Fibroblast of the aortic adventitia (primary cell): ENCODE results near the gene PRICKLE3. TPM values are rescaled to one million over a fixed set of nuclear protein-coding genes. Genes with fewer than 3 reads are reported as not detected.

ENCODE experiments used
- DNase-seq: peaks from one replicate; pipeline ENCODE4 v3.0.0-alpha.2; 2010; ENCODE audit warnings: low read depth
- H3K4me3 ChIP-seq: 2 replicates; pipeline ENCODE4 v1.5.1; 2011; ENCODE audit warnings: low read depth, mild to moderate bottlenecking, control low read depth, low read length, moderate library complexity
- total RNA-seq: library from RNA; depleted of rRNA; stranded (reverse); fragments of >200 nt; gene quantifications from 2 replicates; pipeline ENCODE4 v1.2.3, GENCODE V29; 2012; ENCODE audit warnings: low replicate concordance
- TF ChIP-seq, protein P1 (sequence below): IDR thresholded peaks from 2 replicates; pipeline ENCODE4 v1.5.1; 2011; ENCODE audit warnings: mild to moderate bottlenecking, low read length, control low read depth, inconsistent platforms; ENCODE audit not compliant: insufficient read depth

Gene PRICKLE3
- total RNA-seq, 1 donor = 5.0 TPM

DNA sequence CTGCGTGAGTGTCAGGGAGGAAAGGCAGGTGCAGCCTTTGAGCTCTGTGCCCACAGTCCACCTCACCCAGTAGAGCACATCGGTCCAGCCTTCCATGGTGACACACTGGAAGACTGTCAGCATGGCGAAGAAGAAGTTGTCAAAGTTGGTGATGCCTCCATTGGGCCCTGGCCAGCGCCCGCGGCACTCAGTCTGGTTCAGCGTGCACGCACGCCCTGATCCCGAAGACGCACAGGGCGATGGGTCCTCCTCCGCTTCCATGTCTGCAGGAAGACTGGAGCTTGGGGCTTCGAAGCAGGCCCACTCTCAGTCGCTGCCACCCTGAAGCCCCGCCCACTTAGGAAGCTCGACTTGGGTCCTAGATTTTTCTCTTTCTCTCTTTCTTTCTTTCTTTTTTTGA is 42.0 kb upstream of the PRICKLE3 start:
- TF ChIP-seq, protein P1, sequence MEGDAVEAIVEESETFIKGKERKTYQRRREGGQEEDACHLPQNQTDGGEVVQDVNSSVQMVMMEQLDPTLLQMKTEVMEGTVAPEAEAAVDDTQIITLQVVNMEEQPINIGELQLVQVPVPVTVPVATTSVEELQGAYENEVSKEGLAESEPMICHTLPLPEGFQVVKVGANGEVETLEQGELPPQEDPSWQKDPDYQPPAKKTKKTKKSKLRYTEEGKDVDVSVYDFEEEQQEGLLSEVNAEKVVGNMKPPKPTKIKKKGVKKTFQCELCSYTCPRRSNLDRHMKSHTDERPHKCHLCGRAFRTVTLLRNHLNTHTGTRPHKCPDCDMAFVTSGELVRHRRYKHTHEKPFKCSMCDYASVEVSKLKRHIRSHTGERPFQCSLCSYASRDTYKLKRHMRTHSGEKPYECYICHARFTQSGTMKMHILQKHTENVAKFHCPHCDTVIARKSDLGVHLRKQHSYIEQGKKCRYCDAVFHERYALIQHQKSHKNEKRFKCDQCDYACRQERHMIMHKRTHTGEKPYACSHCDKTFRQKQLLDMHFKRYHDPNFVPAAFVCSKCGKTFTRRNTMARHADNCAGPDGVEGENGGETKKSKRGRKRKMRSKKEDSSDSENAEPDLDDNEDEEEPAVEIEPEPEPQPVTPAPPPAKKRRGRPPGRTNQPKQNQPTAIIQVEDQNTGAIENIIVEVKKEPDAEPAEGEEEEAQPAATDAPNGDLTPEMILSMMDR = no peak
- DNase-seq = no peak
- no peak overlapping the region for H3K4me3 ChIP-seq

DNA sequence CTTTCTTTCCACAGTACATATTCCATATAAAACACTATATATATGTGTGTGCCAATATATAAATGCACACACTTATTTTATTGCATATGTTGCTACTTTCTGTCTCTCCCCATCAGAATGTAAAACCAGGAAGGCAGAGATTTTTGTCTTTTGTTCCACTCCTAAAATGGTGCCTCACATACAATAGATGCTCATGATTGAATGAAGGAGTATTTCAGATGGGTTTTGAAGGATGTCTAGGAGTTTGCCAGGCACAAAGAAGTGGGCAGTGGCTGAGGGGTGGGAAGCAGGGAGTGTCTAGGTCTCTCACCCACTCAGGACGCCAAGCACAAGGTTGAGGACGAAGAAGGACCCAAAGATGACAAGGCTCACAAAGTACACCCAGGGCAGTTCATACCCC is 41.6 kb upstream of the PRICKLE3 start:
- H3K4me3 ChIP-seq = no peak overlapping the region
- TF ChIP-seq, protein P1 = no peak
- DNase-seq = no peak

DNA sequence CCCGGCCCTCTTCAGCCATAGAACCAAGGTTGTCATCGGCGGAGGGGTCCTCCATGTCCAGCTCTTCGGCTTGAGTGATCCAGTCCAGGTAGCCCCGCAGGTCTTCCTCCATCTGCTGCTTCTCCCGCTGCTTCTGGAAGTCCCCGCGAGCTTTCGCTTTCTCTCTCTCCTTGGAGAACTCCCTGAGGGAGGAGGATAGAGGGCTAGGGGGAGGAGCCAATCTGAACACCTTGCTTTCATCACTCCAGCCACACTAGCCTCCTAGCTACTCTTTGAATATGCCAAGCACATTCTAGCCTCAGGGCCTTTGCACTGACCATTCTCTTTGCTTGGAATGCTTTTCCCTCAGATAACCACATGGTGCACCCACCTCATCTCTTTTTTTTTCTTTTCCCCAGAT is 40.8 kb upstream of the PRICKLE3 start:
- TF ChIP-seq, protein P1 = no peak
- no peak overlapping the region for H3K4me3 ChIP-seq
- no peak for DNase-seq

DNA sequence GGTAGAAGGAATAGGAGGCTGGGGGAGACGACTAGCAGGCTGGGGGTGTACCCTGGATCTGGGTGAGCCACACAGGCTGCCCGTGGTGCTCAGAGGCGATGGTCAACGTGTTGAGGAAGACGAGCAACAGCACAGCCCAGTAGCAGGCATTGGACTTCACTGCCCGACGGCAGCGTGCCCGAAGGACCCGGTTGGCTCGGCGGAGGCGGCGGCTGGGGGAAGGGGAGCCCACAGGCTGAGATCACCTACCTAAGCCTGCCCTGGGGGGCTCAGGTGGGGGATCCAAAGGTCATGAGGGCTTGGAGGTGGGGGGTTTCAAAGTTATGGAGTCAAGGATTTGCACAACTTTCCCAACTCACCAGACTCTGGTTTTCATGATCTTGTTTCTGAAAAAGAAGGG is 39.7 kb upstream of the PRICKLE3 start:
- TF ChIP-seq, protein P1 = no peak
- no peak for DNase-seq
- no peak overlapping the region for H3K4me3 ChIP-seq

DNA sequence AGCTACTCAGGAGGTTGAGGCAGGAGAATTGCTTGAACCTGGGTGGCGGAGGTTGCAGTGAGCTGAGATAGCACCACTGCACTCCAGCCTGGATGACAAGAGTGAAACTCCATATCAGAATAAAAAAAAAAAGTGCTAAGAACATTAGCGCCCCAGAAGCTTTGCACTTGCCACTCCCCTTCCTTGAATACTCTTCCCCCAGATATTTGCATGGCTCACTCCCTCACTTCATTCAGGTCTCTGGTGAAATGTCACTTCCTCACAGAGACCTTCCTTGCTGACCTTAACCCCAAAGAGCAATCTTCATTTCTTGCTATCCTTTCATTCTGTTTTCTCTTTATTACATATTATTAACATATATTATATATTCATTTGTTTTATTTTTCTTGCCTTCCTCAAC is 35.7 kb upstream of the PRICKLE3 start:
- no peak for DNase-seq
- H3K4me3 ChIP-seq = no peak overlapping the region
- TF ChIP-seq, protein P1 = no peak

DNA sequence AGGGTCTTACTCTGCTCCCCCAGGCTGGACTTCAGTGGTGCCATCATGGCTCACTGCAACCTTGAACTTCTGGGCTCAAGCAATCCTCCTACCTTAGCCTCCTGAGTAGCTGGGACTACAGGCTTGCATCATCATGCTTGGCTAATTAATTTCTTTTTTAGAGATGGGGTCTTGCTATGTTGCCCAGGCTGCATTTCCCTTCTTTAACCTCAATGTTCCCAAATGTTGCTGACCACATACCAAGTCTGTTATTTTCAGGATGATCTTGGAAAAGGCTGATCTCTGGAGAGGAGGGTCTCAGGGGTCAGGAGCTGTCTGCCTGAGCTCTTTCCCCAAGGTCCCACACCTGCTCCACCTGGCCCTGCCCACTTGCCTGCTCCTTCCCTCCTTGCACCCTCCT is 33.9 kb upstream of the PRICKLE3 start:
- TF ChIP-seq, protein P1 = no peak
- H3K4me3 ChIP-seq = no peak overlapping the region
- DNase-seq = no peak

DNA sequence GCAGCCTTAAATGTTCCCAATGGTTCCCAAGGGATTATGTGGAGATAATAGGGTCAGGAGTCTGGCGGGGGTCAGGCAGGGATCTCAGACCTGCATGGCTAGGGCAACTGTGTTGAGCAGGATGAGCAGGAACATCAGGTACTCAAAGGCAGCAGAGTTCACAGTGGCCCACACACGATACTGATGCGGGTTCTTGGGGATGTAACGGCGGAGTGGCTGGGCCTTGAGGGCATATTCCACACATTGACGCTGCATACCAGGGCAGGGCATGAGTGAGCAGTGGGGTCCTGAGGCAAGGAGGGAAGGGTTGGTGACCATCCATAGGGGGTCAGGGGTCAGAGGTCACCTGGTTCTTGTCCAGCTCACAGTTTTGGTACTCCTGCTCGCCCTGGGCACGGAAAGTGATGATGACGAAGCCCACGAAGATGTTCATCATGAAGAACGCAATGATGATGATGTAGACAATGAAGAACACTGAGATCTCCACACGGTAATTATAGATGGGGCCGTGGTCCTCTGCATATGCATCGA is 28.9 kb upstream of the PRICKLE3 start:
- TF ChIP-seq, protein P1 = no peak
- no peak overlapping the region for H3K4me3 ChIP-seq
- DNase-seq = no peak
